ENCODE measurements around the gene NCF4.

NCF4 gene

DNA sequence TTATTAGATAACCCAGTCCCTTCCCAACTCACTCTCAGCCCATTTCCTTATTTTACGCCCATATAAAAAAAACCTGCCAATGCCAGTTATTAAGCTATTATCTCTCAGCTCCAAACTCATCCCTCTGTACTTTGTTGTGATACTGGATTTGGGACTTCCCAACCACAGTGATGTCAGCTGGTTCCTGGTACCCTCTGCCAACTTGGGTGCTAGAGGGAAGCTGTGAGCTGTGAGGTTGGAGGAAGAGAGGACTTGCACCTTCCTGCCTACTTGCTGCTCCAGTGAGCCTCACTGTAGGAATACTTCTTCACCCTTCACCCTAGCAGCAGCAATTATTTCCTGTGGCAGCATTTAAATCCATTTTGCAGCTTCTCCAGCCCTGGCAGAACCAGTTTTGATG lies 33.5 kb downstream of the NCF4 start:
- no peak for DNase-seq (ENCODE audit: low read depth, low spot score)

DNA sequence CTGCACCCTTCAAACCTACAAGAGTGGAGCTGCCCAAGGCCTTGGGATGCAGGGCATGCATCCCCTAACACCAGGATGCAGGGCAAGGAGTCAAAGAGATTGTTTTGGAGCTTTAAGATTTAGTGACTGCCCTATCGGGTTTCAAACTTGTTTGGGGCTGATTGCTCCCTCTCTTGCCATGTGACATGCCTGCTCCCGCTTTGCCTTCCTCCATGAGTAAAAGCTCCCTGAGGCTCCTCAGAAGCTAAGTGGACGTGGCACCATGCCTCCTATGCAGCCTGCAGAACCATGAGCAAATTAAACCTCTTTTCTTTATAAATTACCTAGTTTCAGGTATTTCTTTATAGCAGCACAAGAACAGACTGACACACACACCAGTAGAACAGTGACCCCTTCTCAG lies 36.8 kb downstream of the NCF4 start:
- DNase-seq (ENCODE audit: low read depth, low spot score) = no peak

GRCh38 chr22:36898690-36899089 lies 37.9 kb downstream of the NCF4 start:
- DNase-seq (ENCODE audit: low read depth, low spot score) = no peak

DNA sequence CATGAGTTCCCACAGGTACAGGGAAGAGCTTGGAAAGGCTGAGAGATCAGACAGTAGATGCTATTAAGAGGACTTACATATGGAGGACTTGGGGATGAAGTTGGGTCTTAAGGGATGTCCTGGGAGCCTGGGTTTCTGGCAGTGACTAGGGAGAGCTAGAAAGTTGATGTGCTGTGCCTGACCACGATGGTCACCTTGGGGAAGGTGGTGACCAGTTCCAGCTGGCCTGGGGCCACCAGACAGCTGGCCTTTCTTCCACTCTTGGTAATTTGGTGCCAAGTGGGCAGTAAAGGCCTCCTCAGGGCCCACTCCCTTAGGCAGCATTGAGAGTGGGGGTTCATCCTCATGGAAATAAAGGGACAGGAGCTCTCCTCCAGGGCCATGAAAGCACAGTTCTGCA lies 38.7 kb downstream of the NCF4 start:
- DNase-seq (ENCODE audit: low read depth, low spot score) = no peak

- no peak for DNase-seq (ENCODE audit: low read depth, low spot score)
Observed at GRCh38 chr22:36900225-36900624, 39.4 kb downstream of the NCF4 start.

DNA sequence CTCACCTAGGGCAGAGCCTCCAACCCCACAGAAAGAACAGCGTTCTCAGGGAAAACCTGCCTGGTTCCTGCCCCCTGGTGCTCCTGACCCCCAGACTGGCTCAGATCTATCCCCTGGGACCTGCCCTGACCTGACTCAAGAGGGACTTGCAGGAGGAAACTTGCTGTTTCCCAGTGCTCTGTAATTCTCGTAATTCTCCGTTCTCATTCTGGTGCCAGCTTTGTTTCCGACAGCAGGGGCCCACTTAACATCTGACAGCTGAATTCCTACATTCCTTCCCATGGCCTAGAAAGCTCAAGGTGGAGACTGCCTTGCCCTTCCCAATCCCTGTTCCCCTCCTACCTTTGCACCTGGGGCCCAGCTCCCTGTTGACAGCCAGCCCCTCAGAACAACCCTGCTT lies 40.1 kb downstream of the NCF4 start:
- DNase-seq (ENCODE audit: low read depth, low spot score) = no peak

- no peak for DNase-seq (ENCODE audit: low read depth, low spot score)
Observed at GRCh38 chr22:36901411-36902142, 40.8 kb downstream of the NCF4 start.

DNA sequence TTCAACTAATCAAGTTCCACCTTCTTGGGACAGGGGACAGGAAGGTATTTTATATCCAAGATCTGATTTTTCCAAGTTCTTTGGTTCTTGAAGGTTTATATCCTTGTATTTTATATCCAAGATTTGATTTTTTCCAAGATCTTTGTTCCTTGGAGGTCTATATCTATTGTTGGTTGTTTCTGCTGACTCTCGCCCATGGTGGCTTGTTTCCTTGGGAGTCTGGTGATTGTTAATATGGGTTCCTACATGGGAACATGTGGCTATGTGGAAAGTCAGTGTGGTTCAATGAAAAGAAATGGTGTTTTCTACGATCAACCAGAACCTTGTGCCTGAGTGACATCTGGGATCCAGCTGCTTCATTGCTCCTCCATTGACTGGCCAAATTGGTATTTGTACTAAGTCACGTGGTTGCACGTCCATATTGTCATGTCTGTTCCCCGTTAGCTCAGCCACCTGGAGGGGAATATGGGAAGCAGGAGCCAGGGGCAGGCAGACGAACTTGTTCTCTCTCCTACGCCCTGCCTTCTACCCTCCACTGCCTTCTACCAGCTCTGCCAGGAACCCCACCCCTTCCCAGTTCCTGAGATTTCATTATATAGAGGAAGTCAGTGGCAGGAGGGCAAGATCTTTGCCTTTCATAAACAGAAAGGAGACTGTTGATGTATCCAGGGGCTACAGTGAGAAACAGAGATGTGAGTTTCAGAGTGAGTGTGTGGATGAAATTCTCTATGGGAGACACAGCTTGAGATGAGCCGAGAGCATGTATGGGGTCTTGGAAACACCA lies 41.5 kb downstream of the NCF4 start:
- no peak for DNase-seq (ENCODE audit: low read depth, low spot score)

DNA sequence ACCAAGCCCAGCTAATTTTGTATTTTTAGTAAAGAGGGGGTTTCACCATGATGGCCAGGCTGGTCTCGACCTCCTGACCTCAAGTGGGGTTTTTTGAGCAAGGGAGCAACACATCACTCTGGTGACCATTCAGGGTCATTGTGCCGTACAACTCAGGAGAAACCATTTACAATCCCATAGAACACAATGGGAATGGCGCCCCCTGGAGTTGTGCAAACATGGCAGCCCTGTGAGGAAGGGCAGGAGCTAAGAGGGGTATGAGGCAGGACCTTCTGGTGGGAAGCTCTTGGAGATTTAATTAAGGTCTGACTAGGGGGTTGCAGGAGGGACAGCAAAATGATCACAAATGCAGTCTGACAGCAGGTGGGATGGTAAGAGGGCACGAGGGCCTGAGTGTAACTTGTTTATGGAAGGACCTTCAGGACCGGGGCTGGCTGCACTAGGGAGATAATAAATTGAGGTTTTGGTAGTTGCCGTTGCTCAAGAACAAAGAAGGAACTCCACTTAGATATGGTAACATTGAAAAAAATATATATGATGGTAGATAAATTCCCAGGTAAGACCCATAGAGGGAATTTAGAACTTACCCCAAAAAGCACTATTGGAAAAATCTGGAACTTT lies 43.6 kb downstream of the NCF4 start:
- DNase-seq (ENCODE audit: low read depth, low spot score) = no peak

GRCh38 chr22:36907253-36908195 lies 46.7 kb downstream of the NCF4 start:
- DNase-seq (ENCODE audit: low read depth, low spot score) = no peak

GRCh38 chr22:36910461-36910860 lies 49.7 kb downstream of the NCF4 start:
- DNase-seq (ENCODE audit: low read depth, low spot score) = no peak

DNA sequence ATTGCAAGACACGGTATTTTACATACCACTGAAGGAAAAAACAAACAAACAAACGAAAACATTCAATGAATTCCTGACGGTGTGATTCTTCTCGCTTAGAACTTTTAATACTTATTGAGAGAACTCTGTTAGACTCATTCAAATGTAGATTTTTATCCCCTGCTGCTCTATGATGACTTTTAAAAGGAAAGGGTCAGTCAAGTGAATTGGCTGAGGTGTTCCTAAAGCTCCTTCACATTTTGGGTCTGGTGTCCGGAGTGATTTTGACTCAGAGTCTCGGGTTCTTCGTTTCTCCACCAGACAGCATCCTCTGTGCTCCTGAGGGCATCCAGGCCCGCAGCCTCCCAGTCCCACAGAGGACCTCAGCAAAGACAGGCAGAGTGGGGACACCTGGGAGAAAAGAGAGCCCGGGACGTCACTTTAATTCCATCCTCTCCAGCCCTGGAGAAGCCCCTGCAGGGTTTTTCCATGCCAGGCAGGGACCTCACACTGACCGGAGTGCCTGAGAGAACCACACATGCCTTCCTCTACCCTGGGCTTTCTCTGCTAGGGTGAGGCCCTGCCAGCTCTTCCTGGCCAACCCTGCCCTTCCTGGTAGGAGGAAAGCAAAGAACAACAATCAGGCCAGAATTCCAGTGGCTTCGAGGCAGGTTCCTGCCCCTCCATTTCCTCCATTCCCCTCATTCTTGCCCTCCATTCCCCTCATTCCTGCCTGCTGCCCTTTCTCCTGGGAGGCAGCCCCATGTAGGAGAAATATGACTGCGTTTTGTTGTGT lies 51.3 kb downstream of the NCF4 start:
- no peak for DNase-seq (ENCODE audit: low read depth, low spot score)

DNA sequence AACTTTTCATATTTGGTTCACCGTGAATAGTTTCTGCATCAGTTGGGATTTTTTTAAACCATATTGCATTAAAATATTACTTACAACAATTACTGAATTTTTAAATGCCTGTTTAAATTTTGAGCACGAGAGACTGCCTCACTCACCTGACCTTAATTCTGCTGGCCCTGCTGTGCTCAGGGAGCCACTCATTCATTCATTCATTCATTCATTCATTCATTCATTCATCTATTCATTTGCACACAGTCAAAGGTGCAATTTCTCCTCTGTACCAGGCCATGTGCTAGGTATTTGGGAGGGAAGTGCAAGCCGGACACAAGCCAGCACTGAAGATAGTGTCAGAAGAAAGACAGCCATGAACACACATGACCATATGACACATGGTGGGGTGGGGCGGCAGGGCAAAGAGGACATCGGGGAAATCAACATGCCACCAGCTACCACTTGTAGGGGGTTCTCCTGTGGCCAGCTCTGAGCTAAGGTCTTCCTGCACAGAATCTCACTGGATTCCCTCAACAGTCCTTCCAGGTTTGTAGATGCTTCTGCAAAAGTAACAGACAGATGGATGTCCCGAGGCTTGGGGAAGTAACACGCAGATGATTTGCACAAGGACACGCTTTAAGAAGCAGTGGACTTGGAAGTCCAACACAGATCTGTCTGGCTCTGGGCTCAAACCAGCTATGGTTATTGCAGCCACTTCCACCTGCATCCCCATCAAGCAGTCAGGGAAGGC lies 52.1 kb downstream of the NCF4 start:
- DNase-seq (ENCODE audit: low read depth, low spot score) = no peak

DNA sequence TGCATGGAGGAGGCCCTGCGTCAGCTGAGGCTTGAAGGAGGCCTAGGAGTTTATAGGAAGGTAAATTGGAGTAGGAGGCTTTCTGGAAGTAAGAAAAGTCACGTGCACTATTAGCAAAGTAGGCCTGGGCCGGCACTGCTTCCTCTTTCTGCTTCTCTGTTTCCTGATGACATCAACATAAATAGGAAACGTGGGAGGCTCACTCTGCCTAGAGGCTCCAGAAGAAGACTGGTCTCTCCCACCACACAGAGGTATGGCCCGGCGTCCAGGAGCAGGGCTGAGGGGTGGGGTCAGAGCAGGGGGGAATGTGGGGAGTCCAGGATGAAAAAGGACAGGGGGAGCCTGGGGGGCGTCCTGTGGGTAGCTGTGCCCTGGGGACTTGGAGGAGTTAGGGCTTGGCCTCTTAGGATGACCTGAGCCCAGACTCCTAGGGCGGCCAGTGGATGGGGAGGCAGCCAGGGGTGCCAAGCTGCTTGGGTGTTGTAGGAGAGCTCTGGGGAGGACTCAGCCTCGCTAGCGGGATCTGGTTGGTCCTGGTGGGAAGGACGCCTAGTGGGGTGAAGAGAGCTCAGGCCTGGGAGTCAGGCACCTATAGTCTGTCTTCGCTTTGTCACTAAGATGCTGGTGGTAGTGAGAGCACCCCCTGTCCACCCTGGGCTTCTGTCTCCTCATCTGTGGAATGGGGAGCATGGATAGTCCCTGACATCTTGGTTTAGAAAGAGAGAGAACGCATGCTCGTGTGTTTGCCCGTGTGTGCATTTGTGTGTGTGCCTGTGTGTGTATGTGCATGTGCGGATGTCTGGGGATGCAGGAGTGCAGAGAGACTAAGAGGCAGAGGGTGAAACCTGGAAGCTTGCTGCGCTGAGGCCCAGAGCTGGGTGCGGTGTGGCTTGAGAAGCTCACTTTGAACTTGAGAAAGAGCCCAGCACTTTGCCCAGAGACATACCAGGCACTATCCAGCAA lies 52.9 kb downstream of the NCF4 start, which contains the start of gene CSF2RB:
Gene CSF2RB (plus strand): TSS at position 202 of the 963 bp plus-strand sequence. CDS start 8,580 bp downstream, outside the sequence.
- DNase-seq (ENCODE audit: low read depth, low spot score) = no peak

DNA sequence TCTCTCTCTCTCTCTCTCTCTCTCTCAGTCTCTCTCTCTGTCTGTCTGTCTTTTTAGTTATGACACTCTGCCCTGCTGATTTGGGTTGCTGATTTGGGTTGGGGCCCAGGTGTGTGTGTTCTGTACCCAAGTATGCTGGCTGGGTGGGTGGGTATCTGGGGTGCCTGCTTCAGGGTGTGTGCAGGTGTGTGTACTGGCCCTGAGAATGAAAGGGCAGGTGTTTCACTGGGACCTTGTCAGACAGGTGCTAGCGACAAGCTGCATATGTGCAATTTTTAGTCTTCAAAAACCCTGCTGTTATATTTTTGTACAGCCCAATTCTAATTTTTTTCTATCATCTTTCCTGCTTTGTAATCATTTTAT lies 53.6 kb downstream of the NCF4 start:
- no peak for DNase-seq (ENCODE audit: low read depth, low spot score)

GRCh38 chr22:36916034-36916433 lies 55.2 kb downstream of the NCF4 start:
- no peak for DNase-seq (ENCODE audit: low read depth, low spot score)

GRCh38 chr22:36918586-36919284 lies 57.9 kb downstream of the NCF4 start:
- no peak for DNase-seq (ENCODE audit: low read depth, low spot score)

Measured in activated naive CD8-positive, alpha-beta T cell treated with anti-CD3 and anti-CD28 coated beads, Interleukin-2, amount 50 U/mL, for 16 hours (primary cell).